H1 (cell line): Measurements from ENCODE around the gene NANOS2. TPM values are rescaled to one million over a fixed set of nuclear protein-coding genes. Genes with fewer than 3 reads are reported as not detected.

Source experiments
- ASH2L ChIP-seq: fragments of 200-600, 300-600 bp; sonication (generic); IDR thresholded peaks from one replicate; pipeline ENCODE4 v1.7.1; 2017; ENCODE audit warnings: low read length
- CEBPB ChIP-seq: IDR thresholded peaks from 2 replicates; pipeline ENCODE4 v1.6.1; 2012; ENCODE audit warnings: low read depth, low read length
- MAFK ChIP-seq: IDR thresholded peaks from 2 replicates; pipeline ENCODE4 v1.6.1; 2012; ENCODE audit warnings: low read depth, mild to moderate bottlenecking, improper control_type of control experiment, low read length
- polyA plus RNA-seq, 7 experiments: library from polyadenylated mRNA; depleted of rRNA in 3 of 7; stranded (reverse) in 5 of 7; unstranded in 2 of 7; fragments of >200 nt in 5 of 7; fragments of 200-250 nt in 2 of 7; gene quantifications; 1 replicate in 5 of 7; 2 replicates in 1 of 7; 4 replicates in 1 of 7; pipeline versions ENCODE4 v1.2.1 to v1.2.3, GENCODE V29; 2011 to 2013; ENCODE audit warnings: missing spikeins in 2 of 7, mixed read lengths in 2 of 7
- total RNA-seq: library from RNA; stranded (reverse); fragmentation: NEBNext Ultra II Directional; extraction: Animal tissue kit (Norgen Biotek cat#: 25700); gene quantifications from 2 replicates; pipeline ENCODE4 v1.2.1, GENCODE V29; 2021

NANOS2 gene
- total and polyA plus RNA-seq, 2 of the 8 experiments (the other 6 are each of a cell fraction or from before 2014, with no cell fraction given): 0.20 TPM; not detected in 1

- TF ChIP-seq ASH2L (no peak), CEBPB (no peak), MAFK (no peak)
- TF ChIP-seq, all 59 proteins: peak for 0
These were observed 10.4 kb upstream of the NANOS2 start (continued) for GRCh38 chr19:45924891-45925447.
